Sigmoid colon (tissue), 4 donors: ENCODE results near the gene REPS2.

Source experiments
- EP300 ChIP-seq, 4 donors: sonication (generic); formaldehyde crosslinking; IDR thresholded peaks; one replicate each; pipeline ENCODE4 v1.6.1; 2017; ENCODE audit warnings: antibody characterized with exemption in 4 of 4
- POLR2AphosphoS5 ChIP-seq, 4 donors: sonication (generic); formaldehyde crosslinking; IDR thresholded peaks; one replicate each; pipeline ENCODE4 v1.6.1; 2017; ENCODE audit warnings: antibody characterized with exemption in 4 of 4
- TF ChIP-seq, protein P1 (sequence below), 4 experiments: fragments of 450-650 bp in 3 of 4; fragments of 200-600 bp in 1 of 4; IDR thresholded peaks; one replicate each; pipeline ENCODE4 v1.5.1; 2016 to 2019; ENCODE audit warnings: antibody characterized with exemption in 4 of 4, mild to moderate bottlenecking in 3 of 4, moderate library complexity in 2 of 4

DNA sequence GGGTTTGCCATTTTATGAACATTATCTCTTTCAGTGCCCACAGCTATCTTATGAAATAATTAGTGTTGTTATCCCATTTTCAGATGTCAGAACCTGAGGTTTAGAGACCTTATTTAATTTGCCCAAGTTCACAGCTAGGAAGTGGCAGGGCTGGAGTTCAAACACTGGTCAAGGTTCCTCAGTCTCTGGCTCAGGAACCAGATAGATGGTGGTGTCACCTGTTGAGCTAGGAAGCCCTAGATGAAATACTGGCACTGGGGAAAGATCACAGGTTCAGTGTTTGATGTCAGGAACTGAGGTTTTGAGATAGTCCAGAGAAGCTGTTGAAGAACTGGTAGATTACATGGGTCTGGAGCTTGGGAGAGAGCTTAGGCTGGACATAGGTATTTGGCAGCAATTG, 85.4 kb downstream of the REPS2 start:
- TF ChIP-seq, protein P1, sequence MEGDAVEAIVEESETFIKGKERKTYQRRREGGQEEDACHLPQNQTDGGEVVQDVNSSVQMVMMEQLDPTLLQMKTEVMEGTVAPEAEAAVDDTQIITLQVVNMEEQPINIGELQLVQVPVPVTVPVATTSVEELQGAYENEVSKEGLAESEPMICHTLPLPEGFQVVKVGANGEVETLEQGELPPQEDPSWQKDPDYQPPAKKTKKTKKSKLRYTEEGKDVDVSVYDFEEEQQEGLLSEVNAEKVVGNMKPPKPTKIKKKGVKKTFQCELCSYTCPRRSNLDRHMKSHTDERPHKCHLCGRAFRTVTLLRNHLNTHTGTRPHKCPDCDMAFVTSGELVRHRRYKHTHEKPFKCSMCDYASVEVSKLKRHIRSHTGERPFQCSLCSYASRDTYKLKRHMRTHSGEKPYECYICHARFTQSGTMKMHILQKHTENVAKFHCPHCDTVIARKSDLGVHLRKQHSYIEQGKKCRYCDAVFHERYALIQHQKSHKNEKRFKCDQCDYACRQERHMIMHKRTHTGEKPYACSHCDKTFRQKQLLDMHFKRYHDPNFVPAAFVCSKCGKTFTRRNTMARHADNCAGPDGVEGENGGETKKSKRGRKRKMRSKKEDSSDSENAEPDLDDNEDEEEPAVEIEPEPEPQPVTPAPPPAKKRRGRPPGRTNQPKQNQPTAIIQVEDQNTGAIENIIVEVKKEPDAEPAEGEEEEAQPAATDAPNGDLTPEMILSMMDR (IDR thresholded peaks at IDR 0.05) = no peak
- TF ChIP-seq POLR2AphosphoS5 (IDR thresholded peaks at IDR 0.05) (no peak), EP300 (IDR thresholded peaks at IDR 0.05) (no peak)
